HepG2 (cell line): ENCODE measurements around the gene NID1. TPM values are rescaled to one million over a fixed set of nuclear protein-coding genes. Genes with fewer than 3 reads are reported as not detected.

Experiments used
- DMAP1 ChIP-seq: IDR thresholded peaks from 2 replicates; pipeline ENCODE4 v1.6.1; 2016
- MTA3 ChIP-seq: sonication (generic); formaldehyde crosslinking; IDR thresholded peaks from 2 replicates; pipeline ENCODE4 v1.4.0; 2020; ENCODE audit warnings: missing genetic modification reagents
- MYNN ChIP-seq: sonication (generic); formaldehyde crosslinking; IDR thresholded peaks from 2 replicates; pipeline ENCODE4 v1.4.0; 2020; ENCODE audit warnings: mild to moderate bottlenecking, low read depth, missing genetic modification reagents
- NR2C2 ChIP-seq: sonication (generic); formaldehyde crosslinking; IDR thresholded peaks from 2 replicates; pipeline ENCODE4 v1.4.0; 2020; ENCODE audit warnings: missing genetic modification reagents, mild to moderate bottlenecking, moderate library complexity, borderline replicate concordance
- SCMH1 ChIP-seq: sonication (generic); formaldehyde crosslinking; IDR thresholded peaks from 2 replicates; pipeline ENCODE4 v1.9.0; 2021; ENCODE audit warnings: missing genetic modification reagents, mild to moderate bottlenecking, borderline replicate concordance
- TGIF2 ChIP-seq: IDR thresholded peaks from 2 replicates; pipeline ENCODE4 v1.6.1; 2016; ENCODE audit warnings: control low read depth, missing compliant biosample characterization
- ZNF263 ChIP-seq: sonication (generic); formaldehyde crosslinking; IDR thresholded peaks from 2 replicates; pipeline ENCODE4 v1.4.0; 2020; ENCODE audit warnings: missing genetic modification reagents
- ZNF761 ChIP-seq: sonication (generic); formaldehyde crosslinking; conservative IDR thresholded peaks from 2 replicates; pipeline ENCODE4 v1.4.0; 2020; ENCODE audit warnings: mild to moderate bottlenecking, missing genetic modification reagents
- polyA plus RNA-seq, 8 experiments: library from polyadenylated mRNA; depleted of rRNA in 3 of 8; stranded (reverse) in 7 of 8; unstranded in 1 of 8; fragments of >200 nt; fragmentation: Illumina TruSeq in 4 of 8; extraction: Trizol in 4 of 8; gene quantifications; 2 replicates each; pipeline versions ENCODE4 v1.2.1 to v1.2.3, GENCODE V29; 2011 to 2016; ENCODE audit warnings: low read depth in 4 of 8, missing spikeins in 1 of 8, mixed read lengths in 1 of 8; ENCODE audit not compliant: insufficient read depth in 1 of 8
- total RNA-seq, 5 experiments: library from RNA; depleted of rRNA; stranded (reverse); fragments of >200 nt; fragmentation: Illumina TruSeq; extraction: Trizol; gene quantifications; 2 replicates each; pipeline ENCODE4 v1.2.3, GENCODE V29; 2016; ENCODE audit warnings: low read depth in 1 of 5
- TF ChIP-seq, protein P1 (sequence below): sonication (generic); formaldehyde crosslinking; IDR thresholded peaks from 2 replicates; pipeline ENCODE4 v1.4.0; 2020; ENCODE audit warnings: missing genetic modification reagents, borderline replicate concordance
- TF ChIP-seq, protein P2 (sequence below): sonication (generic); formaldehyde crosslinking; IDR thresholded peaks from 2 replicates; pipeline ENCODE4 v1.5.0; 2020; ENCODE audit warnings: mild to moderate bottlenecking, missing genetic modification reagents, borderline replicate concordance
- TF ChIP-seq, protein P3 (sequence below), 2 experiments: sonication (generic) in 1 of 2; formaldehyde crosslinking in 1 of 2; IDR thresholded peaks; 2 replicates each; pipeline versions ENCODE4 v1.4.0 to v1.6.1; 2018 to 2020; ENCODE audit warnings: missing genetic modification reagents in 2 of 2, borderline replicate concordance in 1 of 2, low read depth in 1 of 2, mild to moderate bottlenecking in 1 of 2, missing biosample characterization in 1 of 2
- TF ChIP-seq, protein P4 (sequence below): sonication (generic); formaldehyde crosslinking; IDR thresholded peaks from 2 replicates; pipeline ENCODE4 v1.5.1; 2020; ENCODE audit warnings: missing genetic modification reagents, mild to moderate bottlenecking, borderline replicate concordance

NID1 gene
- total and polyA plus RNA-seq, 2 of the 13 experiments (the other 11 are each of a cell fraction or from before 2014, with no cell fraction given): 50.2 to 56.1 TPM

DNA sequence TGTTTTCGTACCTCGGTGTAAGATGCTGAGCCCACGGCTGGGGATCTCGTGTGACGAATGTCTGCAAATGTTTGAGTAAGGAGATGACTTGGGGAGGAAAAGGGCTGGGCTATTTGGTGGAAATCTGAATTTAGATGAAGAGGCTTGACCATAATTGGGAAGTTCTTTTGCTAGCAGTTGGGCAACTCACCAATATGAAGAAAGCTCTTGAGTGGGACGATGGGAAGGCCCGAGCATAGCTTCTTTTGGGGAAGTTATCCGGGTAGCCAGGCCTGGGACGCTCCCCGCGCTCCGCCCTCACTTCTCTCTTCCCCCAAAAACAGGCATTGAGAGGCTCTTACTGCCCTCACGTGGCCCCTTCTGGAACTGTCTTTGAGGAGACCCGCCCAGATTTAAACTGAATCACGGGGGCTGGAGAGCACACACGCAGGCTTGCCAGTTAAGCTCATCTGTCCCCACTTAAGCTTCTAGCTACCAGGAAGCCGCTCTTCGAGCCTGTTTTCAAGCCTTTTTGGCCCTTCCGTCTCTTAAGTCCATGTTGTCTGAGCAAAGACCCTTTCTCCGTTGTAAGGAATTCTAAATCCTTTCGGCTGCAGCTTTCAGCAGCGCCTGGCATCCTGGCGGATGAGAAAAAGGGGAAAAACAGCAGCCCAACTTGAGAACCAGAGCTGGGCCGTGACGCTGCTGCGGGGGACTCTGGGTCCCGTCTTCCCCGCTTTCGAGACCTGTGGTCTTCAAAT lies 93.1 kb downstream of the NID1 start (continued):
- TF ChIP-seq, protein P1, sequence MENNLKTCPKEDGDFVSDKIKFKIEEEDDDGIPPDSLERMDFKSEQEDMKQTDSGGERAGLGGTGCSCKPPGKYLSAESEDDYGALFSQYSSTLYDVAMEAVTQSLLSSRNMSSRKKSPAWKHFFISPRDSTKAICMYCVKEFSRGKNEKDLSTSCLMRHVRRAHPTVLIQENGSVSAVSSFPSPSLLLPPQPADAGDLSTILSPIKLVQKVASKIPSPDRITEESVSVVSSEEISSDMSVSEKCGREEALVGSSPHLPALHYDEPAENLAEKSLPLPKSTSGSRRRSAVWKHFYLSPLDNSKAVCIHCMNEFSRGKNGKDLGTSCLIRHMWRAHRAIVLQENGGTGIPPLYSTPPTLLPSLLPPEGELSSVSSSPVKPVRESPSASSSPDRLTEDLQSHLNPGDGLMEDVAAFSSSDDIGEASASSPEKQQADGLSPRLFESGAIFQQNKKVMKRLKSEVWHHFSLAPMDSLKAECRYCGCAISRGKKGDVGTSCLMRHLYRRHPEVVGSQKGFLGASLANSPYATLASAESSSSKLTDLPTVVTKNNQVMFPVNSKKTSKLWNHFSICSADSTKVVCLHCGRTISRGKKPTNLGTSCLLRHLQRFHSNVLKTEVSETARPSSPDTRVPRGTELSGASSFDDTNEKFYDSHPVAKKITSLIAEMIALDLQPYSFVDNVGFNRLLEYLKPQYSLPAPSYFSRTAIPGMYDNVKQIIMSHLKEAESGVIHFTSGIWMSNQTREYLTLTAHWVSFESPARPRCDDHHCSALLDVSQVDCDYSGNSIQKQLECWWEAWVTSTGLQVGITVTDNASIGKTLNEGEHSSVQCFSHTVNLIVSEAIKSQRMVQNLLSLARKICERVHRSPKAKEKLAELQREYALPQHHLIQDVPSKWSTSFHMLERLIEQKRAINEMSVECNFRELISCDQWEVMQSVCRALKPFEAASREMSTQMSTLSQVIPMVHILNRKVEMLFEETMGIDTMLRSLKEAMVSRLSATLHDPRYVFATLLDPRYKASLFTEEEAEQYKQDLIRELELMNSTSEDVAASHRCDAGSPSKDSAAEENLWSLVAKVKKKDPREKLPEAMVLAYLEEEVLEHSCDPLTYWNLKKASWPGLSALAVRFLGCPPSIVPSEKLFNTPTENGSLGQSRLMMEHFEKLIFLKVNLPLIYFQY: 0 out of 2 replicates have a peak, but pooled peaks have one; percentile 19
- TF ChIP-seq, protein P2, sequence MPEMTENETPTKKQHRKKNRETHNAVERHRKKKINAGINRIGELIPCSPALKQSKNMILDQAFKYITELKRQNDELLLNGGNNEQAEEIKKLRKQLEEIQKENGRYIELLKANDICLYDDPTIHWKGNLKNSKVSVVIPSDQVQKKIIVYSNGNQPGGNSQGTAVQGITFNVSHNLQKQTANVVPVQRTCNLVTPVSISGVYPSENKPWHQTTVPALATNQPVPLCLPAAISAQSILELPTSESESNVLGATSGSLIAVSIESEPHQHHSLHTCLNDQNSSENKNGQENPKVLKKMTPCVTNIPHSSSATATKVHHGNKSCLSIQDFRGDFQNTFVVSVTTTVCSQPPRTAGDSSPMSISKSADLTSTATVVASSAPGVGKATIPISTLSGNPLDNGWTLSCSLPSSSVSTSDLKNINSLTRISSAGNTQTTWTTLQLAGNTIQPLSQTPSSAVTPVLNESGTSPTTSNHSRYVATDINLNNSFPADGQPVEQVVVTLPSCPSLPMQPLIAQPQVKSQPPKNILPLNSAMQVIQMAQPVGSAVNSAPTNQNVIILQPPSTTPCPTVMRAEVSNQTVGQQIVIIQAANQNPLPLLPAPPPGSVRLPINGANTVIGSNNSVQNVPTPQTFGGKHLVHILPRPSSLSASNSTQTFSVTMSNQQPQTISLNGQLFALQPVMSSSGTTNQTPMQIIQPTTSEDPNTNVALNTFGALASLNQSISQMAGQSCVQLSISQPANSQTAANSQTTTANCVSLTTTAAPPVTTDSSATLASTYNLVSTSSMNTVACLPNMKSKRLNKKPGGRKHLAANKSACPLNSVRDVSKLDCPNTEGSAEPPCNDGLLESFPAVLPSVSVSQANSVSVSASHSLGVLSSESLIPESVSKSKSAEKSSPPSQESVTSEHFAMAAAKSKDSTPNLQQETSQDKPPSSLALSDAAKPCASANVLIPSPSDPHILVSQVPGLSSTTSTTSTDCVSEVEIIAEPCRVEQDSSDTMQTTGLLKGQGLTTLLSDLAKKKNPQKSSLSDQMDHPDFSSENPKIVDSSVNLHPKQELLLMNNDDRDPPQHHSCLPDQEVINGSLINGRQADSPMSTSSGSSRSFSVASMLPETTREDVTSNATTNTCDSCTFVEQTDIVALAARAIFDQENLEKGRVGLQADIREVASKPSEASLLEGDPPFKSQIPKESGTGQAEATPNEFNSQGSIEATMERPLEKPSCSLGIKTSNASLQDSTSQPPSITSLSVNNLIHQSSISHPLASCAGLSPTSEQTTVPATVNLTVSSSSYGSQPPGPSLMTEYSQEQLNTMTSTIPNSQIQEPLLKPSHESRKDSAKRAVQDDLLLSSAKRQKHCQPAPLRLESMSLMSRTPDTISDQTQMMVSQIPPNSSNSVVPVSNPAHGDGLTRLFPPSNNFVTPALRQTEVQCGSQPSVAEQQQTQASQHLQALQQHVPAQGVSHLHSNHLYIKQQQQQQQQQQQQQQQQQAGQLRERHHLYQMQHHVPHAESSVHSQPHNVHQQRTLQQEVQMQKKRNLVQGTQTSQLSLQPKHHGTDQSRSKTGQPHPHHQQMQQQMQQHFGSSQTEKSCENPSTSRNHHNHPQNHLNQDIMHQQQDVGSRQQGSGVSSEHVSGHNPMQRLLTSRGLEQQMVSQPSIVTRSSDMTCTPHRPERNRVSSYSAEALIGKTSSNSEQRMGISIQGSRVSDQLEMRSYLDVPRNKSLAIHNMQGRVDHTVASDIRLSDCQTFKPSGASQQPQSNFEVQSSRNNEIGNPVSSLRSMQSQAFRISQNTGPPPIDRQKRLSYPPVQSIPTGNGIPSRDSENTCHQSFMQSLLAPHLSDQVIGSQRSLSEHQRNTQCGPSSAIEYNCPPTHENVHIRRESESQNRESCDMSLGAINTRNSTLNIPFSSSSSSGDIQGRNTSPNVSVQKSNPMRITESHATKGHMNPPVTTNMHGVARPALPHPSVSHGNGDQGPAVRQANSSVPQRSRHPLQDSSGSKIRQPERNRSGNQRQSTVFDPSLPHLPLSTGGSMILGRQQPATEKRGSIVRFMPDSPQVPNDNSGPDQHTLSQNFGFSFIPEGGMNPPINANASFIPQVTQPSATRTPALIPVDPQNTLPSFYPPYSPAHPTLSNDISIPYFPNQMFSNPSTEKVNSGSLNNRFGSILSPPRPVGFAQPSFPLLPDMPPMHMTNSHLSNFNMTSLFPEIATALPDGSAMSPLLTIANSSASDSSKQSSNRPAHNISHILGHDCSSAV: no peak
- TF ChIP-seq TGIF2 (CRISPR knock-in tag): peak; percentile 68; the same call in 1 of the 2 replicates
- TF ChIP-seq MTA3: no peak
- TF ChIP-seq, protein P3, sequence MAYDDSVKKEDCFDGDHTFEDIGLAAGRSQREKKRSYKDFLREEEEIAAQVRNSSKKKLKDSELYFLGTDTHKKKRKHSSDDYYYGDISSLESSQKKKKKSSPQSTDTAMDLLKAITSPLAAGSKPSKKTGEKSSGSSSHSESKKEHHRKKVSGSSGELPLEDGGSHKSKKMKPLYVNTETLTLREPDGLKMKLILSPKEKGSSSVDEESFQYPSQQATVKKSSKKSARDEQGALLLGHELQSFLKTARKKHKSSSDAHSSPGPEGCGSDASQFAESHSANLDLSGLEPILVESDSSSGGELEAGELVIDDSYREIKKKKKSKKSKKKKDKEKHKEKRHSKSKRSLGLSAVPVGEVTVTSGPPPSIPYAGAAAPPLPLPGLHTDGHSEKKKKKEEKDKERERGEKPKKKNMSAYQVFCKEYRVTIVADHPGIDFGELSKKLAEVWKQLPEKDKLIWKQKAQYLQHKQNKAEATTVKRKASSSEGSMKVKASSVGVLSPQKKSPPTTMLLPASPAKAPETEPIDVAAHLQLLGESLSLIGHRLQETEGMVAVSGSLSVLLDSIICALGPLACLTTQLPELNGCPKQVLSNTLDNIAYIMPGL (CRISPR knock-in tag; IDR thresholded peaks at IDR 0.05; ENCODE audit: borderline replicate concordance in 1 of 2, low read depth in 1 of 2): peak; percentile 57 to 65; a peak in 3 of 4 replicates
- no peak for TF ChIP-seq MYNN (CRISPR knock-in tag)
- no peak for TF ChIP-seq SCMH1
- no peak for TF ChIP-seq ZNF263 (CRISPR knock-in tag)
- TF ChIP-seq ZNF761 (CRISPR knock-in tag): no peak
- no peak for TF ChIP-seq NR2C2 (CRISPR knock-in tag)
- TF ChIP-seq, protein P4, sequence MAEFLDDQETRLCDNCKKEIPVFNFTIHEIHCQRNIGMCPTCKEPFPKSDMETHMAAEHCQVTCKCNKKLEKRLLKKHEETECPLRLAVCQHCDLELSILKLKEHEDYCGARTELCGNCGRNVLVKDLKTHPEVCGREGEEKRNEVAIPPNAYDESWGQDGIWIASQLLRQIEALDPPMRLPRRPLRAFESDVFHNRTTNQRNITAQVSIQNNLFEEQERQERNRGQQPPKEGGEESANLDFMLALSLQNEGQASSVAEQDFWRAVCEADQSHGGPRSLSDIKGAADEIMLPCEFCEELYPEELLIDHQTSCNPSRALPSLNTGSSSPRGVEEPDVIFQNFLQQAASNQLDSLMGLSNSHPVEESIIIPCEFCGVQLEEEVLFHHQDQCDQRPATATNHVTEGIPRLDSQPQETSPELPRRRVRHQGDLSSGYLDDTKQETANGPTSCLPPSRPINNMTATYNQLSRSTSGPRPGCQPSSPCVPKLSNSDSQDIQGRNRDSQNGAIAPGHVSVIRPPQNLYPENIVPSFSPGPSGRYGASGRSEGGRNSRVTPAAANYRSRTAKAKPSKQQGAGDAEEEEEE (CRISPR knock-in tag): no peak
- 0 out of 2 replicates have a peak, but pooled peaks have one; percentile 37 for TF ChIP-seq DMAP1 (CRISPR knock-in tag)
